GM12801 (cell line): ENCODE measurements around the gene REXO4.

Experiments
- CTCF ChIP-seq: IDR thresholded peaks from one replicate; pipeline ENCODE4 v1.5.1; 2011; ENCODE audit warnings: control low read depth; ENCODE audit not compliant: insufficient read length; ENCODE audit errors: extremely low read depth

Gene REXO4

DNA sequence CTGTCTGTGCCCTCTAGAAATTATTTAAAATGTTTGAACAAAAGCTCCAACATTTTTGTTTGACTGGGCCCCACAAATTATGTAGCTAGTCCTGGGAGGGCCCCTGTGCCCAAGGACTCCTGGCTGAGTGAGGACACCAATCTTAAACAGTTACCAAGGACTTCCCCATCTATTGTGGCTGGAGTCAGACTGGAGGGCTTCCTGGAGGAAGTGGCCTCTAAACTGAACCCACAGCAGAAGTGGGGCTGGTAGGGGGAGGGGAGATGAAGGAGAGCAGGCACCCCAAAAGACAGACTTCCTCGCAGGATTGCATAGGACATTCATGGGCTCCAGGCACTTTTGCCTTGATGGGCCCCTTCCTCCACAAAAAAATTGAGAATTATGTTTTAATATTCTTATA is 12.4 kb upstream of the REXO4 start:
- no peak for TF ChIP-seq CTCF

- no peak for TF ChIP-seq CTCF
These were observed 11.9 kb upstream of the REXO4 start for GRCh38 chr9:133429641-133430161.

GRCh38 chr9:133429214-133429613 is 11.4 kb upstream of the REXO4 start:
- TF ChIP-seq CTCF = no peak

- TF ChIP-seq CTCF = no peak
These were observed 10.8 kb upstream of the REXO4 start for GRCh38 chr9:133428617-133429101.

GRCh38 chr9:133427658-133428348 is 10.0 kb upstream of the REXO4 start:
- TF ChIP-seq CTCF = no peak

DNA sequence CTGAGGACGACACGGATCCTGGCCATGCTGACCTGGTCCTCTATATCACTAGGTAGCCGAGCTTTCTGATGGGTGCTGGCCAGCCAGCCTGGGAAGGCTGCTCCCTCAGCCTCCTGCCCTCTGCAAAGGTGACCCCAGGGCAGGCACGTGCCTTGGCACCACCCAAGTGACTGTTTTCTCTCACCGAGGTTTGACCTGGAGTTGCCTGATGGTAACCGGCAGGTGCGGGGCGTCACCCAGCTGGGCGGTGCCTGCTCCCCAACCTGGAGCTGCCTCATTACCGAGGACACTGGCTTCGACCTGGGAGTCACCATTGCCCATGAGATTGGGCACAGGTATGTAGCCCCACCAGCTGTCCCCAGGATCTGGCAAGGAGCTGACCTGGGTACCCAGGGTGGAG is 8.2 kb upstream of the REXO4 start:
- TF ChIP-seq CTCF = no peak

GRCh38 chr9:133425049-133425632 is 7.3 kb upstream of the REXO4 start:
- TF ChIP-seq CTCF = no peak
